Progenitor cell of endocrine pancreas (in vitro differentiated cells): Measurements from ENCODE around the gene CACNA1B. TPM values are rescaled to one million over a fixed set of nuclear protein-coding genes. Genes with fewer than 3 reads are reported as not detected.

Source experiments
- DNase-seq: peaks from one replicate; pipeline ENCODE4 v3.0.0; 2021; ENCODE audit warnings: low spot score; ENCODE audit not compliant: unreplicated experiment
- H3K27ac Mint-ChIP-seq: 2 replicates; pipeline ENCODE4 v1.8.0; 2021; ENCODE audit warnings: mild to moderate bottlenecking, moderate library complexity, mixed read lengths
- H3K27me3 Mint-ChIP-seq: 2 replicates; pipeline ENCODE4 v1.8.0; 2021; ENCODE audit warnings: mixed read lengths
- H3K36me3 Mint-ChIP-seq: 2 replicates; pipeline ENCODE4 v1.8.0; 2022; ENCODE audit warnings: mixed read lengths; ENCODE audit not compliant: insufficient read depth
- H3K4me1 Mint-ChIP-seq: 2 replicates; pipeline ENCODE4 v1.8.0; 2021; ENCODE audit warnings: low read depth, mixed read lengths
- H3K4me3 Mint-ChIP-seq: 2 replicates; pipeline ENCODE4 v1.8.0; 2021; ENCODE audit warnings: low read depth, mild to moderate bottlenecking, moderate library complexity, mixed read lengths
- H3K9me3 Mint-ChIP-seq: 2 replicates; pipeline ENCODE4 v1.8.0; 2021; ENCODE audit warnings: low read depth, mixed read lengths
- total RNA-seq: library from RNA; stranded (reverse); gene quantifications from 2 replicates; pipeline ENCODE4 v1.2.1, GENCODE V29; 2021
- TF ChIP-seq, protein P1 (sequence below): fragments of 200-600 bp; sonication (generic); IDR thresholded peaks from one replicate; pipeline ENCODE4 v1.5.0; 2021; ENCODE audit warnings: antibody characterized with exemption, mild to moderate bottlenecking; ENCODE audit not compliant: unreplicated experiment

Gene CACNA1B
- total RNA-seq, 1 donor from 2014 or later, result 2.4 TPM

DNA sequence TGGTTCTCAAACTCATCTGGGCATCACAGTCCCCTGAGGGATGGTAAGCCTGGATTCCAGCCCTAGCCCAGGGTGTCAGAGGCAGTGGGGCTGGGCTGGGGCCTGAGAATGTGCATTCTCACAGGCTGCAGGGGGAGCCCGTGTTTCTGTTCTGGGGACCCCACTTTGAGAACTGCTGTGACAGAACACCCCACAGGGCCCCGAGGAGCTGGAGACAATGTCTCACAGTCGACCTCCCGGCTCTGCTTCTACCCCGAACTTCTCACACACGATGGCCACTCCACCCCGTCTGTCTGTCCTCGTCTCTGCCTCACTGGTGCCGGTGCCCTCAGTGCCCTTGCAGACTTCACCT, 130.0 kb downstream of the CACNA1B start:
- Mint-ChIP-seq H3K9me3 (no peaks in the 10 kb centered on the region), H3K4me3 (no peak overlapping the region), H3K4me1 (peaks cover 4% of the 10 kb centered on the region), H3K36me3 (no peaks in the 10 kb centered on the region), H3K27ac (no peak overlapping the region), H3K27me3 (peaks cover 11% of the 10 kb centered on the region)
- TF ChIP-seq, protein P1, sequence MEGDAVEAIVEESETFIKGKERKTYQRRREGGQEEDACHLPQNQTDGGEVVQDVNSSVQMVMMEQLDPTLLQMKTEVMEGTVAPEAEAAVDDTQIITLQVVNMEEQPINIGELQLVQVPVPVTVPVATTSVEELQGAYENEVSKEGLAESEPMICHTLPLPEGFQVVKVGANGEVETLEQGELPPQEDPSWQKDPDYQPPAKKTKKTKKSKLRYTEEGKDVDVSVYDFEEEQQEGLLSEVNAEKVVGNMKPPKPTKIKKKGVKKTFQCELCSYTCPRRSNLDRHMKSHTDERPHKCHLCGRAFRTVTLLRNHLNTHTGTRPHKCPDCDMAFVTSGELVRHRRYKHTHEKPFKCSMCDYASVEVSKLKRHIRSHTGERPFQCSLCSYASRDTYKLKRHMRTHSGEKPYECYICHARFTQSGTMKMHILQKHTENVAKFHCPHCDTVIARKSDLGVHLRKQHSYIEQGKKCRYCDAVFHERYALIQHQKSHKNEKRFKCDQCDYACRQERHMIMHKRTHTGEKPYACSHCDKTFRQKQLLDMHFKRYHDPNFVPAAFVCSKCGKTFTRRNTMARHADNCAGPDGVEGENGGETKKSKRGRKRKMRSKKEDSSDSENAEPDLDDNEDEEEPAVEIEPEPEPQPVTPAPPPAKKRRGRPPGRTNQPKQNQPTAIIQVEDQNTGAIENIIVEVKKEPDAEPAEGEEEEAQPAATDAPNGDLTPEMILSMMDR, result no peak
- no peak for DNase-seq

DNA sequence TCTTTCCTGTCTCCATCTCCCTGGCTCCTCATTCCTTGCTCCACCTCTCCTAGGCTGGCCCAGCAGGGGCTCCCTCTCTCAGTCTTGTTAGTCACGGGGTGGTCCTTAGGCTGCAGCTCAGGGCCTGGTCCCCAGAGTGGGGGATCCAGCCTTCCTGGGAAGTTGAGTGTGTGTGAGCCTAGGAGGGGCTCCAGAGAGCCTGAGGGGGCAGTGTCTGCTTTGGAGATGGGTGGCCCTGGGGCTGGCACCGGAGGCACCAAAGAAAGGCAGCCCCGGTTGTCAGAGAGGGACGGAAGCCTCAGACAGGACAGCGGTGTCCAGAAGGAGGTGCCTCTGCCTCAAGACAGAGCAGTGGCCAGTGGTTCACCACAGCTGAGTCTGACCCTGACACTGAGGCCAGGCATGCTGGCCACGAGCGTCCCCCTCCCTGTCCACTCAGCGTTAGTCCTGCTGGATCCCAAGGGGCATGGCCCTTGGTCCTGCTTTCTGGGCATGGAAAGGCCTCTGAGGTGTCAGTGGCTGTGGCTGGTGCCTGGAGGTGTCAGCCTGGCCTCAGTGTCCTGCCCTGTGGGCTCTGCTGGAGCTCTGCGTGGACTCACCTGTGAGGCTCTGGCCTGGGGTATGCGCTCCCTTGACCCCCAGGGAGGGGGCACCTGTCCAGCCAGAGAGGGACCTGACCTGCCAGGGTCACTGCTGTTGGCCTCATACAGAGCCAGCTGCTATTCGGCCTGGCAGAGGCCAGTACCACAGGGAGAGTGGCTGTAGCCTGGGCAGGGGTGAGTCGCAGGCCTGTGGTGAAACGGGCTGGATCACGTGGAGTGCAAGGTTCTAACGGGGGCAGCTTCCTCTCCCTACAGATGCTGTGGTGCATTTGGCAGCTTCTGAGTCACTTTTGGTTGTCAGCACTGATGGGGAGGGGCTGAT, 130.6 kb downstream of the CACNA1B start:
- DNase-seq, result peak; percentile 7
- no peak overlapping the region for H3K4me3 Mint-ChIP-seq
- peaks cover 4% of the 10 kb centered on the region for H3K4me1 Mint-ChIP-seq
- H3K36me3 Mint-ChIP-seq, result no peaks in the 10 kb centered on the region
- no peaks in the 10 kb centered on the region for H3K9me3 Mint-ChIP-seq
- H3K27ac Mint-ChIP-seq, result no peak overlapping the region
- TF ChIP-seq, protein P1, result no peak
- peaks cover 11% of the 10 kb centered on the region for H3K27me3 Mint-ChIP-seq

DNA sequence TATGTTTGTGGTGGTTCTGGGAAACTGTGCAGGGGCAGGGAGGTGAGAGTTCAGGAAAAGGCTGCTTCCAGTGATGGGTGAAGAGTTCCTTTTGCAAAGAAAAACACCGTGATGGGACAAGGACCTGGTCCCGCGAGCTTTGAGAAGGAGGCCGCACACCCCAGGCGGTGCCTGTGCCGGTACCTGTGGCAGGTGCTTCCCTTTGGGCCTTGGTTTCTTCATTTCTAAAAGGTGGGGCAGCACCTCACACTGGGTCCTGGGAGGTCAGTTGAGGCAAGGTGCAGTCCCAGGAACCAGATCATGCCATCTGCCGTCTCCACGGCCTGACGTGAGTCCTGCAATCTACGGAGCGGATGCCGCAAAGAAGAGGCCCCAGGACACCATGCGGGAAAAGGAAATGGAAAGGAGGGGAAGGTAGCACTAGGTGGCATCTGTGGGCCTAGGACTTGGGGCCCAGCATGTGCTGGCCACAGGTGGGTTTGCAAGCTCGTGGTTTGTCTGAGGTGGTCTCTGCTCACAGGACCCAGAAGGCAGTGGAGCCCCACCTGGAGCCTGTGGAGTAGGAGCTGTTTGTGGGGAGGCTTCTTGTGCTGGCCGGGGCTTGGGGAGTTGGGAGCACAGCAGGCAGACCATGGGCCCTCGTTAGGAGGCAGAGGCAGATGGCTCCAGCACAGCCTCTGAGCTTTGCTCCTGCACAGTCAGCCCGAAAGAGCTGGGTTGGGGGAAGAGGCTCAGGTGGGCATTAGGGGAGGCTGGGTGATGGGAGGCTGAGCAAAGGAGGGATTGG, 131.6 kb downstream of the CACNA1B start:
- TF ChIP-seq, protein P1, result no peak
- no peak for DNase-seq
- Mint-ChIP-seq H3K9me3 (no peaks in the 10 kb centered on the region), H3K4me3 (no peak overlapping the region), H3K27ac (no peak overlapping the region), H3K27me3 (peaks cover 11% of the 10 kb centered on the region), H3K4me1 (peaks cover 4% of the 10 kb centered on the region), H3K36me3 (no peaks in the 10 kb centered on the region)

DNA sequence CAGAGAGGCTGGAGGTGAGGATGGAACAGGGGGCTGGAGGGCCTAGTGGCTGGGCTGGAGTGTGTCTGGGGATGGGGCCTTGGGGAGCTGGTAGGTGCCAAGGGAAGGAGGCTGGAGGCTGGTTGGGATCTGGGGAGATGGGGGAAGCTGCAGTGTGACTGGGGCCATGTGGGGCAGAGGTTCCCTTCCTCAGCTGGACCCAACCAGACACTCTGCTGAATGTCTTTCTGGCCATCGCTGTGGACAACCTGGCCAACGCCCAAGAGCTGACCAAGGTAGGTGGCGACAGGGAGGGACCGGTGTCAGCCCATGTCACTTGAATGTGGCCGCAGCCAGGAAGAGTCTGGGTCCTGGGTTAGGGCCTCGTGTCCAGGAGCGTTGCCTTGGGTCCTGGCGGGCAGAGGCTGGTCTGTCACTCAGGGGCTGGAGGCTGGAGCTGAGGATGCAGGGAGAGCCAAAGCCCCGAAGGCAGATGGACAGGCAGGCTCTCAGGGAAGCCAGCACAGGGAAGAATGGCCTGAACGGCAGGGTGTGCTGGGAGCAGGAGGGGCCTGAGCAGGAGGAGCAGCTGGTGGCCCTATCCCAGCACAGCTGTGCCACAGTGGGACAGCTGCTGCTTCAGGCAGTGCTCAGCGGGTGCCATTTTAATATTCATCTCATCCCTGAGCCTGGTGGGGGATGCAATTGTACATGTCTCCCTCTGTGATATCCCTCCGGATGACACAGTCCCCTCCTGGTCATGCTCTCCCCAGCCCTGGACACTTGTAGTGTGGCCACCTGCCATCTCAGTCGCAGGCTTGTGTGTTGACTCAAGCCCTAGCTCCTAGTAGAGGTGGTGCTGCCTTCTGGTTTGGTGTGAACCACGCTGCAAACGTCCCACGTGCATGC, 132.5 kb downstream of the CACNA1B start:
- Mint-ChIP-seq H3K36me3 (no peaks in the 10 kb centered on the region), H3K9me3 (no peaks in the 10 kb centered on the region), H3K4me1 (peaks cover 4% of the 10 kb centered on the region), H3K27ac (no peak overlapping the region), H3K27me3 (peaks cover 11% of the 10 kb centered on the region), H3K4me3 (no peak overlapping the region)
- TF ChIP-seq, protein P1, result no peak
- peak; percentile 8 for DNase-seq

DNA sequence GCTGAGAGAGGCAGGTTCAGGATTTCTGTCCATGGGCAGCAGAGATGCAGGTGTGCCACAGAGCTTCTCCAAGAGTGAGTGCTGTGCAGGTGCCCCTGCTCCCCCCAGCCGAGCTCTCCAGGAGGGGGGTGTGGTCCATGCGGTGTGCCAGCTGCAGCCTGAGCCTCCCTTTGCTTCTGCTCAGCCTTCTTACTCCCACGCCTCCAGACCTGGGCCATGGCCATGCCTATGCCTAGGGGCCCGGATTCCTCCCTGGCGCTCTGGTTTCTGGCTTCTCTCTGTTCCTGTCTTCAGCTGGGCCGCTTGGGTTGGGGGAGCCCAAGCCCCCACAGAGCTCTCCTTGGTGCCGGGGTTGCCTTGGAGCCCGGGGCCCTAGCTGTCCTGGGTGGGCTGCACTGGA, 133.3 kb downstream of the CACNA1B start:
- Mint-ChIP-seq H3K4me1 (peaks cover 4% of the 10 kb centered on the region), H3K27ac (no peak overlapping the region), H3K27me3 (peaks cover 9% of the 10 kb centered on the region), H3K4me3 (no peak overlapping the region), H3K36me3 (no peaks in the 10 kb centered on the region), H3K9me3 (no peaks in the 10 kb centered on the region)
- no peak for DNase-seq
- TF ChIP-seq, protein P1, result no peak
